Measurements from ENCODE around the gene FERMT1.

DNA sequence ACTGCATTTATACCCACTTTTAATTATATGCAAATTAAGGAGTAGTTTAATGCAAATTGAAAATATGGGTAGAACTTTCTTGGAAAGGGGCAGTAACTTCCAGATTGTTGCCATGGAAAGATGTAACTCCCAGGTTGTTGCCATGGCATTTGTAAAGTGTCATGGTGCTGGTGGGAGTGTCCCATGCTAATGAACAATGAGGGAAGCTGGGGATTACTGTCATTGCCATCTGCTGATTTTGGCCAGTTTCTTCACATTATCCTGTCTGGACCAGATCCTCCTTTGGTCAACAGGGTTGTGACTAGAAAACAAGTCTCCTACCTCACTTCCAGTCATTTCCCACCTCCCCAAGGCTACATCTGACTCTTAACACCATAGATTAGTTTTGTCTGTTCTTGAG, 45.4 kb upstream of the FERMT1 start:
- TF ChIP-seq, protein P1, sequence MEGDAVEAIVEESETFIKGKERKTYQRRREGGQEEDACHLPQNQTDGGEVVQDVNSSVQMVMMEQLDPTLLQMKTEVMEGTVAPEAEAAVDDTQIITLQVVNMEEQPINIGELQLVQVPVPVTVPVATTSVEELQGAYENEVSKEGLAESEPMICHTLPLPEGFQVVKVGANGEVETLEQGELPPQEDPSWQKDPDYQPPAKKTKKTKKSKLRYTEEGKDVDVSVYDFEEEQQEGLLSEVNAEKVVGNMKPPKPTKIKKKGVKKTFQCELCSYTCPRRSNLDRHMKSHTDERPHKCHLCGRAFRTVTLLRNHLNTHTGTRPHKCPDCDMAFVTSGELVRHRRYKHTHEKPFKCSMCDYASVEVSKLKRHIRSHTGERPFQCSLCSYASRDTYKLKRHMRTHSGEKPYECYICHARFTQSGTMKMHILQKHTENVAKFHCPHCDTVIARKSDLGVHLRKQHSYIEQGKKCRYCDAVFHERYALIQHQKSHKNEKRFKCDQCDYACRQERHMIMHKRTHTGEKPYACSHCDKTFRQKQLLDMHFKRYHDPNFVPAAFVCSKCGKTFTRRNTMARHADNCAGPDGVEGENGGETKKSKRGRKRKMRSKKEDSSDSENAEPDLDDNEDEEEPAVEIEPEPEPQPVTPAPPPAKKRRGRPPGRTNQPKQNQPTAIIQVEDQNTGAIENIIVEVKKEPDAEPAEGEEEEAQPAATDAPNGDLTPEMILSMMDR (conservative IDR thresholded peaks at IDR 0.05; ENCODE audit: low read depth, low read length), result no peak
- no peak for TF ChIP-seq EZH2 (IDR thresholded peaks at IDR 0.05; ENCODE audit: borderline replicate concordance, low read depth, low read length, poor library complexity, severe bottlenecking)

Measured in A673 (cell line).